HEK293 (cell line): Measurements from ENCODE around the gene MXRA8.
A peak's percentile ranks its signal among the peaks of the same experiment; 100 is the strongest.

Experiments used
- ATF2 ChIP-seq: fragments of 450-650 bp; formaldehyde crosslinking; IDR thresholded peaks from 2 replicates; pipeline ENCODE4 v1.5.1; 2016; ENCODE audit warnings: missing biosample characterization, missing genetic modification characterization, low read depth
- HOXA7 ChIP-seq: sonication (generic); formaldehyde crosslinking; IDR thresholded peaks from 2 replicates; pipeline ENCODE4 v1.8.1; 2022; ENCODE audit warnings: missing genetic modification reagents, borderline replicate concordance
- KLF10 ChIP-seq: fragments of 450-650 bp; IDR thresholded peaks from 2 replicates; pipeline ENCODE4 v1.5.1; 2018; ENCODE audit warnings: missing biosample characterization, mild to moderate bottlenecking, missing genetic modification characterization
- KLF16 ChIP-seq: fragments of 450-650 bp; formaldehyde crosslinking; IDR thresholded peaks from 2 replicates; pipeline ENCODE4 v1.5.1; 2017; ENCODE audit warnings: missing biosample characterization, missing genetic modification characterization
- MEIS1 ChIP-seq: sonication (generic); formaldehyde crosslinking; IDR thresholded peaks from 2 replicates; pipeline ENCODE4 v1.8.1; 2022; ENCODE audit warnings: missing genetic modification reagents, mild to moderate bottlenecking, borderline replicate concordance
- SP7 ChIP-seq: fragments of 450-650 bp; formaldehyde crosslinking; IDR thresholded peaks from 2 replicates; pipeline ENCODE4 v1.5.1; 2016; ENCODE audit warnings: missing biosample characterization, missing genetic modification characterization
- YY2 ChIP-seq: fragments of 450-650 bp; formaldehyde crosslinking; IDR thresholded peaks from 2 replicates; pipeline ENCODE4 v1.5.1; 2016; ENCODE audit warnings: missing biosample characterization, missing genetic modification characterization
- ZBTB17 ChIP-seq: fragments of 450-650 bp; formaldehyde crosslinking; IDR thresholded peaks from 2 replicates; pipeline ENCODE4 v1.5.1; 2016; ENCODE audit warnings: missing biosample characterization, missing genetic modification characterization
- ZBTB48 ChIP-seq: fragments of 450-650 bp; formaldehyde crosslinking; IDR thresholded peaks from 2 replicates; pipeline ENCODE4 v1.5.1; 2016; ENCODE audit warnings: missing biosample characterization, missing genetic modification characterization
- ZFP37 ChIP-seq: fragments of 450-650 bp; formaldehyde crosslinking; IDR thresholded peaks from 2 replicates; pipeline ENCODE4 v1.5.1; 2016; ENCODE audit warnings: missing biosample characterization, missing genetic modification characterization
- ZNF132 ChIP-seq: fragments of 450-650 bp; formaldehyde crosslinking; IDR thresholded peaks from 2 replicates; pipeline ENCODE4 v1.5.1; 2017; ENCODE audit warnings: missing biosample characterization, missing genetic modification characterization, borderline replicate concordance
- ZNF148 ChIP-seq: fragments of 450-650 bp; formaldehyde crosslinking; IDR thresholded peaks from 2 replicates; pipeline ENCODE4 v1.5.0; 2017; ENCODE audit warnings: missing biosample characterization, missing genetic modification characterization, borderline replicate concordance
- ZNF155 ChIP-seq: fragments of 450-650 bp; formaldehyde crosslinking; IDR thresholded peaks from 2 replicates; pipeline ENCODE4 v1.5.1; 2016; ENCODE audit warnings: missing biosample characterization, missing genetic modification characterization
- ZNF2 ChIP-seq: fragments of 450-650 bp; formaldehyde crosslinking; IDR thresholded peaks from 2 replicates; pipeline ENCODE4 v1.5.1; 2016; ENCODE audit warnings: missing biosample characterization, missing genetic modification characterization
- ZNF221 ChIP-seq: fragments of 450-650 bp; formaldehyde crosslinking; IDR thresholded peaks from 2 replicates; pipeline ENCODE4 v1.5.1; 2017; ENCODE audit warnings: missing biosample characterization, missing genetic modification characterization, borderline replicate concordance
- ZNF23 ChIP-seq: fragments of 450-650 bp; formaldehyde crosslinking; IDR thresholded peaks from 2 replicates; pipeline ENCODE4 v1.5.1; 2016; ENCODE audit warnings: missing biosample characterization, missing genetic modification characterization, borderline replicate concordance
- ZNF266 ChIP-seq: fragments of 450-650 bp; formaldehyde crosslinking; IDR thresholded peaks from 2 replicates; pipeline ENCODE4 v1.5.1; 2016; ENCODE audit warnings: missing biosample characterization, missing genetic modification characterization, low read depth
- ZNF280C ChIP-seq: fragments of 450-650 bp; formaldehyde crosslinking; IDR thresholded peaks from 2 replicates; pipeline ENCODE4 v1.5.1; 2016; ENCODE audit warnings: missing biosample characterization, missing genetic modification characterization
- ZNF324 ChIP-seq: fragments of 450-650 bp; formaldehyde crosslinking; IDR thresholded peaks from 2 replicates; pipeline ENCODE4 v1.5.1; 2016; ENCODE audit warnings: missing biosample characterization, missing genetic modification characterization
- ZNF404 ChIP-seq: fragments of 450-650 bp; formaldehyde crosslinking; IDR thresholded peaks from 2 replicates; pipeline ENCODE4 v1.5.1; 2017; ENCODE audit warnings: missing biosample characterization, missing genetic modification characterization
- ZNF423 ChIP-seq: fragments of 450-650 bp; formaldehyde crosslinking; IDR thresholded peaks from 2 replicates; pipeline ENCODE4 v1.5.1; 2016; ENCODE audit warnings: missing biosample characterization, missing genetic modification characterization
- ZNF488 ChIP-seq: fragments of 450-650 bp; formaldehyde crosslinking; IDR thresholded peaks from 2 replicates; pipeline ENCODE4 v1.5.1; 2016; ENCODE audit warnings: missing biosample characterization, missing genetic modification characterization
- ZNF549 ChIP-seq: fragments of 450-650 bp; IDR thresholded peaks from 2 replicates; pipeline ENCODE4 v1.5.1; 2018; ENCODE audit warnings: missing biosample characterization, missing genetic modification characterization, mild to moderate bottlenecking, inconsistent platforms, moderate library complexity
- ZNF558 ChIP-seq: fragments of 450-650 bp; formaldehyde crosslinking; IDR thresholded peaks from 2 replicates; pipeline ENCODE4 v1.5.1; 2016; ENCODE audit warnings: missing biosample characterization, missing genetic modification characterization
- ZNF660 ChIP-seq: fragments of 450-650 bp; IDR thresholded peaks from 2 replicates; pipeline ENCODE4 v1.5.1; 2018; ENCODE audit warnings: missing biosample characterization, mild to moderate bottlenecking, missing genetic modification characterization
- ZNF843 ChIP-seq: fragments of 450-650 bp; formaldehyde crosslinking; IDR thresholded peaks from 2 replicates; pipeline ENCODE4 v1.5.1; 2016; ENCODE audit warnings: missing biosample characterization, missing genetic modification characterization
- ZSCAN16 ChIP-seq: fragments of 450-650 bp; formaldehyde crosslinking; IDR thresholded peaks from 2 replicates; pipeline ENCODE4 v1.5.1; 2016; ENCODE audit warnings: missing biosample characterization, missing genetic modification characterization
- TF ChIP-seq, protein P1 (sequence below): fragments of 450-650 bp; formaldehyde crosslinking; IDR thresholded peaks from 2 replicates; pipeline ENCODE4 v1.5.1; 2016; ENCODE audit warnings: missing biosample characterization, missing genetic modification characterization
- TF ChIP-seq, protein P2 (sequence below): fragments of 450-650 bp; formaldehyde crosslinking; IDR thresholded peaks from 2 replicates; pipeline ENCODE4 v1.5.1; 2016; ENCODE audit warnings: missing biosample characterization, missing genetic modification characterization

The MXRA8 gene

DNA sequence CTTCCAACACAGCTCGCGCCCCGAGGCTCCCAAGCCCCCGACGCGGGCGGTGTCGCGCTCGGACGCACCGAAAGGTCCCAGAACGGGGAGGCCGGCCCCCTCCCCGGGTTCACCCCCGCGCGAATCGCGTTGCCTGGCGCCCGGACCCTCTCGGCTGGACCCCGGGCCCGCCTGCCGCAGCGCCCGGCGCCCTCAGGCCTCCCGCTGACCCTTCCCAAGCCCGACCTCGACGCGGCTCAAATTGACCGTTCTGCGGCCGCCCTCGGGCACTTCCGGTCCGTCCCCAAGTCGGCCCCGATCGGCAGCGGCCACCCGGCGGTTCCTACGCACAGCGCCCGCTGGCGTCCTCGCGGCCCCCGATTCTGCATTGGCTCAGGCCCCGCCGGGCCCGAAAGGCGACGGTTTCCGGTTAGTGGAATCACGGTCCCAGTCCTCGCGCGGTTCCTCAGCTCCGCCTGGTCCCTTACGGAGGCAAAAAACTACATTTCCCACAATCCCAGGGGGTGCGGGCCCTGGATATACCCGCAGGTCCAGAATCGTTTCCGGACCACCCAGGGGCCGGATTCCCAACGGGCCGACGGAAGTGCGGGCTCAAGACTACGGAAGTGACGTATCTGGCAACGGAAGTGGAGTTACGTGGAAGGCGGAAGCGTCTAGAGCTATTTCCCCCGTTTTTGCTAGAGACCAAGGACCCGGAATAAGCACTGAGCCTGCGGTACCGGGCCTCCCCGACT lies 16.7 kb upstream of the MXRA8 start, which contains the start of gene AURKAIP1 (continued):
- TF ChIP-seq ZNF280C: no peak
- peak; percentile 75; the same call in 1 of the 2 replicates for TF ChIP-seq ATF2 (tag by site-specific recombination)
- TF ChIP-seq KLF16 (tag by site-specific recombination): peak; percentile 98
- no peak for TF ChIP-seq ZNF23
- peak; percentile 83; the same call in 1 of the 2 replicates for TF ChIP-seq ZNF148
- TF ChIP-seq ZNF2 (tag by site-specific recombination): peak; percentile 100
- TF ChIP-seq ZFP37 (tag by site-specific recombination): peak; percentile 100
- no peak for TF ChIP-seq MEIS1 (CRISPR knock-in tag)
- TF ChIP-seq ZNF155: no peak
- TF ChIP-seq ZNF558 (tag by site-specific recombination): peak; percentile 60; the same call in 1 of the 2 replicates
- TF ChIP-seq ZNF266 (tag by site-specific recombination): 0 out of 2 replicates have a peak, but pooled peaks have one; percentile 17
- TF ChIP-seq SP7: peak; percentile 97
- 0 out of 2 replicates have a peak, but pooled peaks have one; percentile 32 for TF ChIP-seq ZNF404
- no peak for TF ChIP-seq ZNF132 (tag by site-specific recombination)
- peak; percentile 100 for TF ChIP-seq ZNF660 (tag by site-specific recombination)
- TF ChIP-seq YY2 (tag by site-specific recombination): peak; percentile 85
- TF ChIP-seq ZNF488 (tag by site-specific recombination): no peak
- TF ChIP-seq ZNF423: no peak
- TF ChIP-seq, protein P1, sequence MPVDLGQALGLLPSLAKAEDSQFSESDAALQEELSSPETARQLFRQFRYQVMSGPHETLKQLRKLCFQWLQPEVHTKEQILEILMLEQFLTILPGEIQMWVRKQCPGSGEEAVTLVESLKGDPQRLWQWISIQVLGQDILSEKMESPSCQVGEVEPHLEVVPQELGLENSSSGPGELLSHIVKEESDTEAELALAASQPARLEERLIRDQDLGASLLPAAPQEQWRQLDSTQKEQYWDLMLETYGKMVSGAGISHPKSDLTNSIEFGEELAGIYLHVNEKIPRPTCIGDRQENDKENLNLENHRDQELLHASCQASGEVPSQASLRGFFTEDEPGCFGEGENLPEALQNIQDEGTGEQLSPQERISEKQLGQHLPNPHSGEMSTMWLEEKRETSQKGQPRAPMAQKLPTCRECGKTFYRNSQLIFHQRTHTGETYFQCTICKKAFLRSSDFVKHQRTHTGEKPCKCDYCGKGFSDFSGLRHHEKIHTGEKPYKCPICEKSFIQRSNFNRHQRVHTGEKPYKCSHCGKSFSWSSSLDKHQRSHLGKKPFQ (tag by site-specific recombination): peak; percentile 72
- TF ChIP-seq ZNF324 (tag by site-specific recombination): peak; percentile 100
- TF ChIP-seq KLF10 (tag by site-specific recombination): peak; percentile 90
- TF ChIP-seq HOXA7 (CRISPR knock-in tag): no peak
- TF ChIP-seq ZBTB48 (tag by site-specific recombination): peak; percentile 100
- no peak for TF ChIP-seq ZNF549 (tag by site-specific recombination)
- peak; percentile 95 for TF ChIP-seq ZNF221
- peak; percentile 82 for TF ChIP-seq ZNF843 (tag by site-specific recombination)
- peak; percentile 84 for TF ChIP-seq ZSCAN16
- TF ChIP-seq ZBTB17 (tag by site-specific recombination): peak; percentile 89
- TF ChIP-seq, protein P2, sequence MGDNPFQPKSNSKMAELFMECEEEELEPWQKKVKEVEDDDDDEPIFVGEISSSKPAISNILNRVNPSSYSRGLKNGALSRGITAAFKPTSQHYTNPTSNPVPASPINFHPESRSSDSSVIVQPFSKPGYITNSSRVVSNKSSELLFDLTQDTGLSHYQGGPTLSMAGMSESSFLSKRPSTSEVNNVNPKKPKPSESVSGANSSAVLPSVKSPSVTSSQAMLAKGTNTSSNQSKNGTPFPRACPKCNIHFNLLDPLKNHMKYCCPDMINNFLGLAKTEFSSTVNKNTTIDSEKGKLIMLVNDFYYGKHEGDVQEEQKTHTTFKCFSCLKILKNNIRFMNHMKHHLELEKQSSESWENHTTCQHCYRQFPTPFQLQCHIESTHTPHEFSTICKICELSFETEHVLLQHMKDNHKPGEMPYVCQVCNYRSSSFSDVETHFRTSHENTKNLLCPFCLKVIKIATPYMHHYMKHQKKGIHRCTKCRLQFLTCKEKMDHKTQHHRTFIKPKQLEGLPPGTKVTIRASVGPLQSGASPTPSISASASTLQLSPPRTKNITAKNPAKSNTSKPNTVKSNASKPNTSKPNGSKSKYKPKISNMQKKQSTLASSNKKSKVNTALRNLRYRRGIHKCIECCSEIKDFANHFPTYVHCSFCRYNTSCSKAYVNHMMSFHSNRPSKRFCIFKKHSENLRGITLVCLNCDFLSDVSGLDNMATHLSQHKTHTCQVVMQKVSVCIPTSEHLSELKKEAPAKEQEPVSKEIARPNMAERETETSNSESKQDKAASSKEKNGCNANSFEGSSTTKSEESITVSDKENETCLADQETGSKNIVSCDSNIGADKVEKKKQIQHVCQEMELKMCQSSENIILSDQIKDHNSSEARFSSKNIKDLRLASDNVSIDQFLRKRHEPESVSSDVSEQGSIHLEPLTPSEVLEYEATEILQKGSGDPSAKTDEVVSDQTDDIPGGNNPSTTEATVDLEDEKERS (tag by site-specific recombination): no peak
